AG09319 (cell line): Measurements from ENCODE around the gene MANBA.

Source experiments
- DNase-seq: peaks from one replicate; pipeline ENCODE4 v3.0.0-alpha.2; 2010; ENCODE audit warnings: low read depth; ENCODE audit errors: extremely low read depth
- TF ChIP-seq, protein P1 (sequence below): IDR thresholded peaks from 2 replicates; pipeline ENCODE4 v1.5.1; 2011; ENCODE audit warnings: low read depth, mild to moderate bottlenecking, inconsistent platforms, low read length, moderate library complexity

Gene MANBA

GRCh38 chr4:102598086-102598761 lies 162.5 kb downstream of the MANBA start:
- TF ChIP-seq, protein P1, sequence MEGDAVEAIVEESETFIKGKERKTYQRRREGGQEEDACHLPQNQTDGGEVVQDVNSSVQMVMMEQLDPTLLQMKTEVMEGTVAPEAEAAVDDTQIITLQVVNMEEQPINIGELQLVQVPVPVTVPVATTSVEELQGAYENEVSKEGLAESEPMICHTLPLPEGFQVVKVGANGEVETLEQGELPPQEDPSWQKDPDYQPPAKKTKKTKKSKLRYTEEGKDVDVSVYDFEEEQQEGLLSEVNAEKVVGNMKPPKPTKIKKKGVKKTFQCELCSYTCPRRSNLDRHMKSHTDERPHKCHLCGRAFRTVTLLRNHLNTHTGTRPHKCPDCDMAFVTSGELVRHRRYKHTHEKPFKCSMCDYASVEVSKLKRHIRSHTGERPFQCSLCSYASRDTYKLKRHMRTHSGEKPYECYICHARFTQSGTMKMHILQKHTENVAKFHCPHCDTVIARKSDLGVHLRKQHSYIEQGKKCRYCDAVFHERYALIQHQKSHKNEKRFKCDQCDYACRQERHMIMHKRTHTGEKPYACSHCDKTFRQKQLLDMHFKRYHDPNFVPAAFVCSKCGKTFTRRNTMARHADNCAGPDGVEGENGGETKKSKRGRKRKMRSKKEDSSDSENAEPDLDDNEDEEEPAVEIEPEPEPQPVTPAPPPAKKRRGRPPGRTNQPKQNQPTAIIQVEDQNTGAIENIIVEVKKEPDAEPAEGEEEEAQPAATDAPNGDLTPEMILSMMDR, result no peak
- no peak for DNase-seq

- TF ChIP-seq, protein P1, result no peak
- no peak for DNase-seq
Observed at GRCh38 chr4:102596532-102596931, 164.2 kb downstream of the MANBA start.

DNA sequence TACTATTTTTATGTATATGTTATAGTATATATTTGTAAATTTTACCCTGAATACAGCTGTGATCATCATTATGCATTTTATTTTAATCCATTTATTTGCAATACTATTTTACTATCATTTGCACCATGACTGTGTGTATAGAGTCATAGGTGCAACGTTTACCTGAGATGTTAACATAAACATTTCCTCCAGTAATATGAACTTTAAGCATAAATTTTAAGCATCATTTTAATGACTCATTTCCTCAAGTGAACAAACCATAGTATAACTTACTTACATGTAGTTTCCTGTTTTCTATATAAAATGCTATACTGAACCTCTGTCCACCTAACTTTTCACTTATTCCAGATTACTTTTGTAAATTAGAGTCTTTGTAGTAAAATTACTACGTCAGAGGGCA lies 166.8 kb downstream of the MANBA start:
- TF ChIP-seq, protein P1, result no peak
- DNase-seq, result no peak

GRCh38 chr4:102593147-102593546 lies 167.6 kb downstream of the MANBA start:
- DNase-seq, result no peak
- TF ChIP-seq, protein P1, result no peak

DNA sequence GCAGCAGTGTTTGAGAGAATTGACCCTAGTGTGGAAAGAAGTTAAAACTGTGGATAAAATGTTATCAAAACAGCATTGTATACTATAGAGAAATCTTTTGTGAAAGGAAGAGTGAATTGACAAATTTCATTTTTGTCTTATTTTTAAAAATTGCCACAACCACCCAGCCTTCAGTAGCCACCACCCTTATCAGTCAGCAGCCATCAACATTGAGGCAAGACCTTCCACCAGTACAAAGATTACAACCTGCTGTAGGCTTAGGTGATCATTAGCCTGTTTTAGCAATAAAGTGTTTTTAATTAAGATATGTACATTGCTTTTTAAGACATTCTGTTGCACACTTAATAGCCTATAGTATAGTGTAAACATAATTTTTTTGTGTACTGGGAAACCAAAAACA lies 168.5 kb downstream of the MANBA start:
- DNase-seq, result no peak
- TF ChIP-seq, protein P1, result no peak

DNA sequence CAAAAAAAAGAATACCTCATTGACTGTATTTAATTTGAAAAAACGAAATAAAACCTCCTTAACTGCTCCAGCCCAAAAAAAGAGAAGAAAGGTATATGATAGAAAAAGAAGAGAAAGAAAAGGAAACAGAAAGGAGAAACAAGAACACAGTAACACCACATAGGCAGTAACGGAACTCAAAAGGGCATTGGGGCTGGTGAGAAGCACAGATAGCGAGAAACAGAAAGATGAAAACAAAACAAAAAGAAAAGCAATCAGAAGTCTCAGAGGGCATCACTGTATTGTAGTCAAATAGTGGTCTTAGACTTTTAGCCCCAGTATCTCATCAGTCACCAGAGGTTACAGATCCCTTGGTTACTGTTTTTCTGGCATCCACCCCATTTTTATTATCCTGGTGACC lies 171.0 kb downstream of the MANBA start:
- no peak for DNase-seq
- TF ChIP-seq, protein P1, result no peak

DNA sequence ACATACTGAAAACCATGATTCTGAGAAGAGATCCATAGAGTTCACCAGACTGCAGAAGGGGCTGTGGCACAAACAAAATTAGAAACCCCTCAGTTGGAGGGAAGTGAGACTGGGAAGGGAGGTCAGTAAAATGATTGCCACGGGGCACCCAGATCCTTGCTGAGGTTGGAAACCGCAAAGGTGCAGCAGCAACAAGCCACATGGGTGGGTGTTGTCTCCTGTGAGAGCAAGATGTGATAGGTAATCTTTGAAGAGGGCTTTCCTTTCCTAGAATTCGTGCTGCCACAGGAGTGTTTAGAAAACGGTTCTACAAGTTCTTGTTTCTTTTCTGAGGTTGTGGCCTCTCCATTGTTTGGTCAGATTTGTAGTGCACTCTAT lies 174.1 kb downstream of the MANBA start:
- DNase-seq, result no peak
- TF ChIP-seq, protein P1, result no peak
